Fibroblast of mammary gland (primary cell): ENCODE measurements around the gene B4GALNT2.
"Not testable (repeated sequence)": the region's sequence is repeated elsewhere in the genome, so short reads cannot be mapped to it uniquely, and the experiment has no call there.

Experiments used
- DNase-seq: peaks from one replicate; pipeline ENCODE4 v3.0.0-alpha.2; 2010; ENCODE audit warnings: low read depth
- H3K4me3 ChIP-seq: 2 replicates; pipeline ENCODE4 v1.5.1; 2011; ENCODE audit warnings: low read depth, mild to moderate bottlenecking, low read length, moderate library complexity; ENCODE audit not compliant: control insufficient read depth
- TF ChIP-seq, protein P1 (sequence below): conservative IDR thresholded peaks from 2 replicates; pipeline ENCODE4 v1.5.1; 2011; ENCODE audit warnings: low read depth, low read length, inconsistent platforms; ENCODE audit not compliant: control insufficient read depth, insufficient read depth

Gene B4GALNT2

GRCh38 chr17:49090878-49091594, 41.5 kb upstream of the B4GALNT2 start:
- DNase-seq: no peak
- TF ChIP-seq, protein P1, sequence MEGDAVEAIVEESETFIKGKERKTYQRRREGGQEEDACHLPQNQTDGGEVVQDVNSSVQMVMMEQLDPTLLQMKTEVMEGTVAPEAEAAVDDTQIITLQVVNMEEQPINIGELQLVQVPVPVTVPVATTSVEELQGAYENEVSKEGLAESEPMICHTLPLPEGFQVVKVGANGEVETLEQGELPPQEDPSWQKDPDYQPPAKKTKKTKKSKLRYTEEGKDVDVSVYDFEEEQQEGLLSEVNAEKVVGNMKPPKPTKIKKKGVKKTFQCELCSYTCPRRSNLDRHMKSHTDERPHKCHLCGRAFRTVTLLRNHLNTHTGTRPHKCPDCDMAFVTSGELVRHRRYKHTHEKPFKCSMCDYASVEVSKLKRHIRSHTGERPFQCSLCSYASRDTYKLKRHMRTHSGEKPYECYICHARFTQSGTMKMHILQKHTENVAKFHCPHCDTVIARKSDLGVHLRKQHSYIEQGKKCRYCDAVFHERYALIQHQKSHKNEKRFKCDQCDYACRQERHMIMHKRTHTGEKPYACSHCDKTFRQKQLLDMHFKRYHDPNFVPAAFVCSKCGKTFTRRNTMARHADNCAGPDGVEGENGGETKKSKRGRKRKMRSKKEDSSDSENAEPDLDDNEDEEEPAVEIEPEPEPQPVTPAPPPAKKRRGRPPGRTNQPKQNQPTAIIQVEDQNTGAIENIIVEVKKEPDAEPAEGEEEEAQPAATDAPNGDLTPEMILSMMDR: no peak
- H3K4me3 ChIP-seq: no peak overlapping the region

- H3K4me3 ChIP-seq: no peak overlapping the region
- TF ChIP-seq, protein P1: no peak
- no peak for DNase-seq
Measured at GRCh38 chr17:49093131-49093530, 39.4 kb upstream of the B4GALNT2 start.

GRCh38 chr17:49100601-49101000, 32.0 kb upstream of the B4GALNT2 start:
- H3K4me3 ChIP-seq: no peak overlapping the region
- TF ChIP-seq, protein P1: no peak
- no peak for DNase-seq

DNA sequence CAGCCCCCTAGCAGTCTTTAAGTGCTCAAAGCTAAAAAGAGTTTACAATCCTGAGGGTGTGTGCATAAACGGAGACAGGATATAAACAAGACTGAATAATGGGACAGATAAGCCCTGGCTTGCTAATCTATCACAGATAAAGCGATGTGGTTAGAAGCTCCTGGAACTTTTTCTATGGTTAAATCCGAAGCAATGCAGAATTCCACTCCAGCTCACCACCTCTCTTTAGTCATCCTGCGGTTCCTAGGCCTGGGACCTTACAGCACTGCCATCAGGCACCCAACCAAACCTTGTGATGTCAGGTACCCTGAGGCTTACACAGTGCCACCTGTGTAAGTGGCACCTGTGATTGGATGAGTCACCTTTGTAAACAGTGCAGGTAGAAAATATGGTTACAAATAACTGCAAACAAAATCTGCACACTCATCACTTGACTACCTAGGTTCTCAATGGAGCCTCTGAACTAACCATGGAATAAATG, 31.5 kb upstream of the B4GALNT2 start:
- no peak overlapping the region for H3K4me3 ChIP-seq
- no peak for DNase-seq
- TF ChIP-seq, protein P1: no peak

- DNase-seq, H3K4me3 ChIP-seq: not testable (repeated sequence)
Measured at GRCh38 chr17:49103360-49103759, 29.2 kb upstream of the B4GALNT2 start.

DNA sequence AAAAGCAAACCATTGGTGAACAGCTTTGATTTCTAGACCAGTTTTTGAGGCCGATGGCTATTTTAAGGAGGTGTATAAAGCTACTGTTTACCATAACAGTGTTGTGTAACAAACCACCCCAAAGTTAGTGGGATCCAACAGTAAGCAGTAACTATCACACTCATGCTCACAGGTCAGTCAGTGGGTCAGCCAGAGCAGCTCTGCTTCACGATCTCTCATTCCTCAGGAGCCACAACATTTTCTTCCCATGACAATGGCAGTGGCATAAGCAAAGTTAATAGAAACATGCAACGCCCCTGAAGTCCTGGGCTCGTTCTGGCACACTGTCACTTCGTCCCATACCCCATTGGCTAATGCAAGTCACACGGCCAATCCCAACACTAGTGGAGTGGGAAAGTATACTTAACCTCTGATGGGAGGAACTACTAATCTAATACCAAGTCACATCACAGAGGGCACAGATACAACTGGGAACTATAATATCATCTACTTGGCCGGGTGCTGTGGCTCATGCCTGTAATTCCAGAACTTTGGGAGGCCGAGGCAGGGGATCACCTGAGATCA, 28.0 kb upstream of the B4GALNT2 start:
- TF ChIP-seq, protein P1: no peak
- DNase-seq: peak; percentile 19
- no peak overlapping the region for H3K4me3 ChIP-seq

GRCh38 chr17:49106321-49107210, 26.0 kb upstream of the B4GALNT2 start:
- TF ChIP-seq, protein P1: no peak
- peak; percentile 27 for DNase-seq
- no peak overlapping the region for H3K4me3 ChIP-seq
